Endothelial cell of umbilical vein (primary cell): ENCODE results near the gene C14orf119.

Experiments used
- CTCF ChIP-seq, 2 donors: IDR thresholded peaks; 1 replicate in 1 of 2; 2 replicates in 1 of 2; pipeline ENCODE4 v1.5.1; 2011; ENCODE audit warnings: low read length in 2 of 2, mild to moderate bottlenecking in 2 of 2, moderate library complexity in 2 of 2, control low read depth in 1 of 2, inconsistent platforms in 1 of 2, low read depth in 1 of 2; ENCODE audit not compliant: insufficient read depth in 1 of 2; ENCODE audit errors: extremely low read depth in 1 of 2
- EZH2 ChIP-seq: IDR thresholded peaks from 2 replicates; pipeline ENCODE4 v1.6.1; 2012; ENCODE audit warnings: borderline replicate concordance, low read depth, mild to moderate bottlenecking, moderate library complexity, low read length, inconsistent platforms; ENCODE audit not compliant: severe bottlenecking
- MYC ChIP-seq: IDR thresholded peaks from one replicate; pipeline ENCODE4 v1.6.1; 2011; ENCODE audit warnings: mild to moderate bottlenecking, low read depth, low read length
- POLR2A ChIP-seq: IDR thresholded peaks from 2 replicates; pipeline ENCODE4 v1.6.1; 2012; ENCODE audit warnings: low read depth, mild to moderate bottlenecking, control low read depth, low read length

GRCh38 chr14:23093104-23093503 lies 2.2 kb upstream of the C14orf119 start:
- no peak for TF ChIP-seq CTCF (IDR thresholded peaks at IDR 0.05; ENCODE audit: extremely low read depth in 1 of 2, insufficient read depth in 1 of 2, low read depth in 1 of 2, low read length in 2 of 2)
- no peak for TF ChIP-seq POLR2A
- no peak for TF ChIP-seq MYC
- no peak for TF ChIP-seq EZH2
